Astrocyte of the hippocampus (primary cell): Measurements from ENCODE around the gene SPATA25.

Experiments
- DNase-seq: peaks from one replicate; pipeline ENCODE4 v3.0.0; 2011; ENCODE audit warnings: low read depth, low spot score

SPATA25 gene

GRCh38 chr20:45866454-45866853, 21.0 kb downstream of the SPATA25 start:
- no peak for DNase-seq

- no peak for DNase-seq
Observed at GRCh38 chr20:45863543-45864470, 23.6 kb downstream of the SPATA25 start.

- DNase-seq, result peak; percentile 57
Observed at GRCh38 chr20:45861221-45862075, 26.0 kb downstream of the SPATA25 start.

- DNase-seq, result peak; percentile 16
Observed at GRCh38 chr20:45860560-45861220, 26.7 kb downstream of the SPATA25 start.

- no peak for DNase-seq
Observed at GRCh38 chr20:45859916-45860315, 27.5 kb downstream of the SPATA25 start.

GRCh38 chr20:45857882-45858216, 29.6 kb downstream of the SPATA25 start:
- DNase-seq, result no peak

GRCh38 chr20:45857114-45857881, 30.1 kb downstream of the SPATA25 start, which contains the start of the genes ACOT8 and ZSWIM3:
Gene ACOT8, minus strand, starts transcription at chr20:45857392. Its CDS starts 77 bp downstream, at chr20:45857315.
Gene ZSWIM3, plus strand, starts transcription at chr20:45857614. Its CDS starts 212 bp downstream, at chr20:45857826.
- peak; percentile 100 for DNase-seq

- DNase-seq, result no peak
Observed at GRCh38 chr20:45853484-45853883, 33.9 kb downstream of the SPATA25 start.

GRCh38 chr20:45852326-45852725, 35.1 kb downstream of the SPATA25 start:
- DNase-seq, result no peak

GRCh38 chr20:45851501-45851900, 35.9 kb downstream of the SPATA25 start:
- DNase-seq, result no peak

- no peak for DNase-seq
Observed at GRCh38 chr20:45850926-45851325, 36.5 kb downstream of the SPATA25 start.

GRCh38 chr20:45850238-45850637, 37.2 kb downstream of the SPATA25 start:
- no peak for DNase-seq

- no peak for DNase-seq
Observed at GRCh38 chr20:45848969-45849582, 38.3 kb downstream of the SPATA25 start.

GRCh38 chr20:45848421-45848820, 39.0 kb downstream of the SPATA25 start:
- DNase-seq, result no peak

- DNase-seq, result no peak
Observed at GRCh38 chr20:45845452-45845851, 42.0 kb downstream of the SPATA25 start.

- DNase-seq, result no peak
Observed at GRCh38 chr20:45843506-45843905, 43.9 kb downstream of the SPATA25 start.

- DNase-seq, result no peak
Observed at GRCh38 chr20:45842169-45842812, 45.1 kb downstream of the SPATA25 start.

GRCh38 chr20:45841407-45842129, 45.9 kb downstream of the SPATA25 start:
- no peak for DNase-seq

GRCh38 chr20:45840700-45841198, 46.7 kb downstream of the SPATA25 start:
- no peak for DNase-seq
